GM18507 (cell line): Measurements from ENCODE around the gene MRPL49.

Experiments
- DNase-seq: peaks from one replicate; pipeline ENCODE4 v3.0.0; 2011; ENCODE audit warnings: low read depth; ENCODE audit not compliant: insufficient read length; ENCODE audit errors: extremely low spot score
- FAIRE-seq: peaks from 2 replicates; lab custom pipeline; 2011; peaks lifted over from hg19 to GRCh38; lab: Jason Lieb, UNC

The MRPL49 gene

GRCh38 chr11:65121865-65122696 is at the start of gene MRPL49, which contains the start of gene FAU:
Gene MRPL49, plus strand, starts transcription at chr11:65122321. Its CDS starts 26 bp downstream, at chr11:65122347.
Gene FAU, minus strand, starts transcription at chr11:65122134. Its CDS starts 321 bp downstream, at chr11:65121813.
- DNase-seq, result peak; percentile 90
- FAIRE-seq, result peak; percentile 98

- DNase-seq, result no peak
- no peak for FAIRE-seq
These were observed 49.5 kb upstream of the MRPL49 start for GRCh38 chr11:65072631-65072966.

- FAIRE-seq (no peak), DNase-seq (no peak)
These were observed 44.7 kb upstream of the MRPL49 start for GRCh38 chr11:65077451-65077850.

GRCh38 chr11:65078151-65078550 is 44.0 kb upstream of the MRPL49 start:
- DNase-seq (no peak), FAIRE-seq (peak; percentile 51)

- FAIRE-seq, result no peak
- no peak for DNase-seq
These were observed 43.3 kb upstream of the MRPL49 start for GRCh38 chr11:65078786-65079342.

GRCh38 chr11:65083134-65083833 is 38.8 kb upstream of the MRPL49 start:
- DNase-seq (no peak), FAIRE-seq (no peak)

- peak; percentile 98 for DNase-seq
- peak; percentile 95 for FAIRE-seq
These were observed 38.1 kb upstream of the MRPL49 start, which contains the start of the genes CDCA5 and ZFPL1 for GRCh38 chr11:65083834-65084597. Gene CDCA5, minus strand, starts transcription at chr11:65084040. Its CDS starts 62 bp downstream, at chr11:65083978. Gene ZFPL1, plus strand, starts transcription at chr11:65084222. Its CDS starts 477 bp downstream, at chr11:65084699.

- no peak for FAIRE-seq
- no peak for DNase-seq
These were observed 37.3 kb upstream of the MRPL49 start for GRCh38 chr11:65084598-65085375.

- FAIRE-seq (no peak), DNase-seq (no peak)
These were observed 36.7 kb upstream of the MRPL49 start for GRCh38 chr11:65085446-65085845.

GRCh38 chr11:65086809-65087208 is 35.3 kb upstream of the MRPL49 start:
- FAIRE-seq, result no peak
- no peak for DNase-seq

GRCh38 chr11:65087216-65087615 is 34.9 kb upstream of the MRPL49 start:
- no peak for FAIRE-seq
- no peak for DNase-seq

GRCh38 chr11:65087827-65088226 is 34.3 kb upstream of the MRPL49 start:
- DNase-seq (no peak), FAIRE-seq (no peak)

- no peak for DNase-seq
- FAIRE-seq, result no peak
These were observed 32.5 kb upstream of the MRPL49 start for GRCh38 chr11:65089621-65090020.

GRCh38 chr11:65090628-65091027 is 31.5 kb upstream of the MRPL49 start:
- DNase-seq, result no peak
- FAIRE-seq, result no peak

GRCh38 chr11:65095427-65095826 is 26.7 kb upstream of the MRPL49 start:
- DNase-seq (no peak), FAIRE-seq (no peak)

GRCh38 chr11:65095974-65096806 is 25.9 kb upstream of the MRPL49 start, which contains the start of gene VPS51:
Gene VPS51, plus strand, starts transcription at chr11:65096214. Its CDS starts 37 bp downstream, at chr11:65096251.
- DNase-seq (peak; percentile 84), FAIRE-seq (peak; percentile 87)

GRCh38 chr11:65096926-65097325 is 25.2 kb upstream of the MRPL49 start:
- no peak for FAIRE-seq
- no peak for DNase-seq
